Esophagus squamous epithelium (tissue), 5 donors: ENCODE results near the gene CREBRF. TPM values are rescaled to one million over a fixed set of nuclear protein-coding genes. Genes with fewer than 3 reads are reported as not detected.

Experiments used
- DNase-seq: peaks from one replicate; lab custom pipeline; 2025; lab: John Stamatoyannopoulos, UW
- H3K27ac ChIP-seq, 4 donors: fragments of 200-600 bp; sonication (generic); one replicate each; pipeline ENCODE4 v1.5.1; 2016 to 2019; ENCODE audit warnings: mild to moderate bottlenecking in 1 of 4
- H3K27me3 ChIP-seq, 4 donors: fragments of 200-600 bp; sonication (generic); 1 replicate in 3 of 4; 2 replicates in 1 of 4; pipeline versions ENCODE4 v1.5.1 to v1.6.0; 2017 to 2021; ENCODE audit warnings: antibody characterized with exemption in 1 of 4
- H3K36me3 ChIP-seq, 3 donors: fragments of 200-600 bp; sonication (generic); one replicate each; pipeline ENCODE4 v1.5.1; 2016 to 2019
- H3K4me1 ChIP-seq, 3 donors: fragments of 200-600 bp; sonication (generic); one replicate each; pipeline ENCODE4 v1.5.1; 2017 to 2019
- H3K4me3 ChIP-seq, 4 donors: fragments of 200-600 bp; sonication (generic); 1 replicate in 3 of 4; 2 replicates in 1 of 4; pipeline ENCODE4 v1.5.1; 2016 to 2019; ENCODE audit warnings: mild to moderate bottlenecking in 2 of 4, moderate library complexity in 1 of 4
- H3K9me3 ChIP-seq, 3 donors: fragments of 200-600 bp; sonication (generic); one replicate each; pipeline ENCODE4 v1.5.1; 2016 to 2019
- CTCF ChIP-seq, 6 experiments: fragments of 450-650 bp in 4 of 6; fragments of 200-600 bp in 2 of 6; sonication (generic) in 2 of 6; IDR thresholded peaks; one replicate each; pipeline ENCODE4 v1.5.1; 2016 to 2019; ENCODE audit warnings: antibody characterized with exemption in 6 of 6, mild to moderate bottlenecking in 4 of 6, moderate library complexity in 4 of 6
- POLR2A ChIP-seq, 4 donors: fragments of 450-650 bp; IDR thresholded peaks; one replicate each; pipeline ENCODE4 v1.6.1; 2017; ENCODE audit warnings: antibody characterized with exemption in 4 of 4, mild to moderate bottlenecking in 4 of 4, moderate library complexity in 3 of 4
- WGBS, 2 donors: methylation state at CpG; one replicate each; pipeline ENCODE4 v1.1.5; 2018; 5-methylcytosine and 5-hydroxymethylcytosine counted together
- intact Hi-C: fragments of 100-400 bp; cut with DNase I; formaldehyde crosslinking; loops from one replicate; pipeline ENCODE4 v1.15.0; 2022
- small RNA-seq, 4 donors: library from RNA; depleted of rRNA; stranded (forward); fragments of <200 nt; gene quantifications; one replicate each; pipeline ENCODE3, GENCODE V24; 2016
- total RNA-seq, 4 donors: library from RNA; depleted of rRNA; stranded (reverse); fragments of >200 nt; gene quantifications; one replicate each; pipeline ENCODE4 v1.1.0, GENCODE V29; 2016
- donor health status: DM: yes; HTN: yes; CAD: no.

CREBRF gene
- total RNA-seq, 4 donors from 2014 or later: 2.7 to 28.4 (median 7.9) TPM

DNA sequence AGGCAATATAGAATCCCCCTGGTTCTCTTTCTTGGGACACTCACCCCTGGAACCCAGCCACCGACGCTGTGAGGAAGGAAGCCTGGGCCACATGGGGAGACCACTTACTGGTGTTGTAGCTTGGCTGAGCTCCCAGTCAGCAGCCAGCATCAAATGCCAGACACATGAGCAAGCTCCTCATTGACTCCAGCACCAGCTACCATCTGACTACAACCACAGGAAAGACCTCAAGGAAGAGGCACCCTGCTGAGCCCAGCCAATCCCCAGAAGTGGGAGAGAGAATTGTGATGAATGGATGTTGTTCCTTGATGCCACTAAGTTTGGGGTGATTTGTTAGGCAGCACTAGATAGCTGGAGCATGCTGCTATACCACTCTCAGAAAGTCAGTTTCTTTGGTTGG lies 124.2 kb downstream of the CREBRF start:
- H3K36me3 ChIP-seq: no peaks in the 10 kb centered on the region
- H3K27ac ChIP-seq: no peak overlapping the region
- 84 to 92% methylated on average over 2 of the region's 2 CpGs for WGBS, 2 donors
- H3K4me1 ChIP-seq: no peaks in the 10 kb centered on the region
- TF ChIP-seq CTCF (IDR thresholded peaks at IDR 0.05) (no peak), POLR2A (IDR thresholded peaks at IDR 0.05) (no peak)
- H3K27me3 ChIP-seq: peaks cover 0 to under 1% (median 0%) of the 10 kb centered on the region in 4 donors
- no peak for DNase-seq
- peaks cover 0 to 6% (median 0%) of the 10 kb centered on the region in 3 donors for H3K9me3 ChIP-seq
- intact Hi-C loops: no loop called here
- no peak overlapping the region for H3K4me3 ChIP-seq

DNA sequence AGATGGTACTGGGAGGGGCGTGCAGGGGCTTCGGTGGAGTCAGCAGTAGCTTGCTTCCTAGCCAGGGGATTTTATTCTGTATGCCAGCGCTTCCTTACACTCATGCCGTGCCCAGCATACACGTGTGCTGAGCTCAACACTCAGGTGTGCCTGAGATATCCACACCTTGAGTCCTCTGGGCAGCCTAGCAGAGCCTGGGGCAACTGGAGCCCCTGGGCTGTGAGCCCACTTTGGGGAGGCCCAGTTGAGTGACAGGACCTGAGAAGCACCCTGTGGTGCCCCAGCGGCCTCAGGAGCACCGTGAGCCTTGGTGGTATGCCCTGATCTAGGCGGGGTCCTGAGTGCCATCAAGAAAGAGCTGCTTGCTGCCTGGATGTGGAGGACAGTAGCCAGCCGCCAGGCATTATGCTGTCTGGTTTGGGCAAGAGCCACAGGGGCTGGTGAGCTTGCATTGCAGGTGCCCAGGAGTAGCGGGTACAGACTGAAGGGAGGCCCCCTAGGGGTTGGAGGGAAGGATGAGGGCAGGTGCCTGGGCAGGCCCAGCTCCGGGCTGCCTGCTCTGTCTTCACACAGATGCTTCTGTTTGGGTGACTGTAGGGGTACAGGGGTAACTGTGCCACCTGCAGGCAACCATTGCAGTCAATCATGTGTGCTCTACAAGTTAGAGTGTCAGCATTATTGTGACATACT lies 131.0 kb downstream of the CREBRF start:
- intact Hi-C loops: no loop called here
- no peak for TF ChIP-seq POLR2A (IDR thresholded peaks at IDR 0.05)
- TF ChIP-seq CTCF (IDR thresholded peaks at IDR 0.05): no peak
- H3K36me3 ChIP-seq: no peaks in the 10 kb centered on the region
- H3K9me3 ChIP-seq: no peaks in the 10 kb centered on the region
- DNase-seq: no peak
- no peak overlapping the region for H3K4me3 ChIP-seq
- H3K27me3 ChIP-seq: peaks cover 0 to 6% (median 0%) of the 10 kb centered on the region in 4 donors
- 48 to 73% methylated on average over 6 to 8 of the region's 11 CpGs for WGBS, 2 donors
- no peak overlapping the region for H3K27ac ChIP-seq
- H3K4me1 ChIP-seq: no peaks in the 10 kb centered on the region

DNA sequence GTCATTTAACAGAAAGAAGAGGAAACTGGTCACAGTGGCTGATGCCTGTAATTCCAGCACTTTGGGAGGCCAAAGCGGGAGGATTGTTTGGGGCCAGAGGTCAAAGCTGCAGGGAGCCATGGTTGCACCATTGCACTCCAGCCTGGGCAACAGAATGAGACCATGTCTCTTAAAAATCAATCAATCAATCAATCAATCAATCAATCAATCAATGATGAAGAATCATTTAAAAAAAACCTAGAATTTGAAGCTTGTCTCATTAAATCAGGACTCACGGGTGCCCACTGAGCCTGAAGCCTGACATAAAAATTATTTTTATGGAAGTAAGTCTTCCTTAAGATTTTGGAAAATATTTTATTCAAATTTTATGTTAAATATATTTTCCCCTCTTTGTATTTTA lies 132.1 kb downstream of the CREBRF start:
- Histone ChIP-seq H3K4me1 (no peaks in the 10 kb centered on the region), H3K9me3 (no peaks in the 10 kb centered on the region), H3K4me3 (no peak overlapping the region), H3K27ac (no peak overlapping the region), H3K36me3 (no peaks in the 10 kb centered on the region), H3K27me3 (peaks cover 0 to 6% (median 0%) of the 10 kb centered on the region in 4 donors)
- no peak for DNase-seq
- WGBS, 2 donors: 77 to 81% methylated on average over 2 of the region's 2 CpGs
- TF ChIP-seq POLR2A (IDR thresholded peaks at IDR 0.05): no peak
- no peak for TF ChIP-seq CTCF (IDR thresholded peaks at IDR 0.05)
- intact Hi-C loops: no loop called here

Small RNA genes within 50 kb of the gene (small RNA-seq; reads per million reads assigned to genes)
- gene RF00019 (0 reads per million in 4 donors), gene SNORA74B (16.7 to 22.7 (median 20.3) reads per million in 4 donors)

Other genes with a start within 250 kb of the CREBRF start
- gene ERGIC1, start 222.1 kb upstream of the CREBRF start, total RNA-seq: 10 to 100 TPM; 50.9 to 83.0 (median 65.5) TPM
- gene RPL26L1, start 96.9 kb upstream of the CREBRF start, total RNA-seq: 10 to 100 TPM; 28.6 to 45.9 (median 34.8) TPM
- 100 to 1,000 TPM in 2 of 4 donors, 10 to 100 TPM in 2; 57.8 to 132 (median 97.2) TPM for gene ATP6V0E1, start 72.6 kb upstream of the CREBRF start, total RNA-seq
- 10 to 100 TPM in 3 of 4 donors, 1 to 10 TPM in 1; 5.2 to 12.4 (median 11.2) TPM for gene BNIP1, start 88.2 kb downstream of the CREBRF start, total RNA-seq
- gene NKX2-5, start 178.9 kb downstream of the CREBRF start, total RNA-seq: not detected